OCI-LY7 (cell line): ENCODE data around the gene SHROOM3. TPM values are rescaled to one million over a fixed set of nuclear protein-coding genes. Genes with fewer than 3 reads are reported as not detected.

Experiments
- BruUV-seq: library from RNA; stranded (reverse); fragments of 400-500 nt; replicated peaks from 2 replicates; lab custom pipeline; 2021; lab: Mats Ljungman, UMichigan
- CTCF ChIA-PET: fragments of 300-600 bp; sonication (Branson Sonifier 250); formaldehyde crosslinking; loops from one replicate; lab custom pipeline; 2022; ENCODE audit warnings: antibody characterized with exemption; ENCODE audit not compliant: unreplicated experiment; lab: Charles Lee
- POLR2A ChIA-PET: fragments of 300-600 bp; sonication (Branson Sonifier 250); formaldehyde crosslinking; loops from one replicate; lab custom pipeline; 2022; ENCODE audit warnings: antibody characterized with exemption; lab: Charles Lee
- DNase-seq: peaks from one replicate; pipeline ENCODE4 v3.0.0-alpha.2; 2015; ENCODE audit warnings: low spot score
- H2AFZ ChIP-seq: fragments of 200-600 bp; sonication (generic), shearing (Covaris generic); 2 replicates; pipeline ENCODE4 v1.6.1; 2014; ENCODE audit warnings: mild to moderate bottlenecking, antibody characterized with exemption, low read length, moderate library complexity
- H3K27ac ChIP-seq: fragments of 200-600 bp; sonication (generic); 2 replicates; pipeline ENCODE4 v1.5.1; 2014; ENCODE audit warnings: mixed run types, low read depth, mild to moderate bottlenecking, moderate library complexity, low read length, inconsistent platforms; ENCODE audit not compliant: poor library complexity, severe bottlenecking
- H3K36me3 ChIP-seq: fragments of 200-600 bp; sonication (generic); 2 replicates; pipeline ENCODE4 v1.6.1; 2014; ENCODE audit warnings: mild to moderate bottlenecking, antibody characterized with exemption, low read length, moderate library complexity, mixed read lengths; ENCODE audit not compliant: insufficient read depth
- H3K4me1 ChIP-seq: fragments of 200-600 bp; sonication (generic); 2 replicates; pipeline ENCODE4 v1.5.1; 2014; ENCODE audit warnings: mild to moderate bottlenecking, low read length; ENCODE audit not compliant: insufficient read depth, poor library complexity, severe bottlenecking
- H3K4me2 ChIP-seq: fragments of 200-600 bp; sonication (generic); 2 replicates; pipeline ENCODE4 v1.6.1; 2014; ENCODE audit warnings: mild to moderate bottlenecking, low read length
- H3K4me3 ChIP-seq: fragments of 200-600 bp; sonication (generic); 2 replicates; pipeline ENCODE4 v1.5.1; 2014; ENCODE audit warnings: mild to moderate bottlenecking, low read depth, low read length; ENCODE audit not compliant: poor library complexity, severe bottlenecking
- H3K79me2 ChIP-seq: fragments of 200-600 bp; sonication (generic); 2 replicates; pipeline ENCODE4 v1.6.1; 2016; ENCODE audit warnings: low read depth, mild to moderate bottlenecking, low read length, moderate library complexity, mixed read lengths; ENCODE audit not compliant: insufficient read depth
- H3K9me2 ChIP-seq: fragments of 200-600 bp; sonication (generic); 2 replicates; pipeline ENCODE4 v1.6.1; 2016; ENCODE audit warnings: mild to moderate bottlenecking, low read length, mixed read lengths; ENCODE audit not compliant: insufficient read depth
- H3K9me3 ChIP-seq: fragments of 200-600 bp; sonication (generic); 2 replicates; pipeline ENCODE4 v1.6.1; 2014; ENCODE audit warnings: mild to moderate bottlenecking, mixed run types, low read length, mixed read lengths
- H4K20me1 ChIP-seq: fragments of 200-600 bp; sonication (generic); 2 replicates; pipeline ENCODE4 v1.6.1; 2014; ENCODE audit warnings: mild to moderate bottlenecking, antibody characterized with exemption, low read length, moderate library complexity, mixed read lengths; ENCODE audit not compliant: insufficient read depth
- EZH2phosphoT487 ChIP-seq: fragments of 200-600 bp; sonication (generic); IDR thresholded peaks from 2 replicates; pipeline ENCODE4 v1.6.1; 2018; ENCODE audit warnings: low read depth, borderline replicate concordance, mild to moderate bottlenecking, mixed run types, antibody characterized with exemption, low read length, moderate library complexity, mixed read lengths
- intact Hi-C: fragments of 100-400 bp; cut with micrococcal nuclease; formaldehyde crosslinking; loops from one replicate; pipeline ENCODE4 v1.10.0; 2022; ENCODE audit not compliant: unreplicated experiment
- total RNA-seq, 2 experiments: library from RNA; depleted of rRNA in 1 of 2; stranded (reverse); fragments of >200 nt in 1 of 2; shearing (Covaris generic) in 1 of 2; gene quantifications; 2 replicates each; pipeline ENCODE4 v1.2.3, GENCODE V29; 2014 to 2022
- TF ChIP-seq, protein P1 (sequence below): fragments of 200-600 bp; sonication (generic); conservative IDR thresholded peaks from 2 replicates; pipeline ENCODE4 v1.5.1; 2014; ENCODE audit warnings: mild to moderate bottlenecking, antibody characterized with exemption, low read length, moderate library complexity, mixed read lengths

Gene SHROOM3
- total RNA-seq, 2 experiments from 2014 or later = not detected

DNA sequence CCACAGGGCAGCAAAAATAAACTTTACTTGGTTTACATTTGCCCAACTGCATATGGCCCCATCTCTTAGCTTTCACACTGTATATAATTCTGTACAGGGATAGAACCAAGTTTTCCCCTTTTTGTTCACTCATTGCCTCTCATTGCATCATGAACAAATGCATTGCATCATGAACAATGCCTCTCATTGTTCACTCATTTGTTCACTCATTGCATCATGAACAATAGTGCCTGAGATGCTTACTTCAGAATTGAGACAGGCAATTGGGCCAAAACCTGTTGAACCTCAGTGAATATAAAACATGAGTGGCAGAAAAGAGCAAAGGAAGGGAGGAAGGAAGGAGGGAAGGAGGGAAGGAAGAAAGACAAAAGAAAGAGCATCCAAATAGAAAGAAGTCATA lies 364.7 kb downstream of the SHROOM3 start:
- no peaks in the 10 kb centered on the region for H3K79me2 ChIP-seq
- H3K4me3 ChIP-seq = no peak overlapping the region
- TF ChIP-seq, protein P1, sequence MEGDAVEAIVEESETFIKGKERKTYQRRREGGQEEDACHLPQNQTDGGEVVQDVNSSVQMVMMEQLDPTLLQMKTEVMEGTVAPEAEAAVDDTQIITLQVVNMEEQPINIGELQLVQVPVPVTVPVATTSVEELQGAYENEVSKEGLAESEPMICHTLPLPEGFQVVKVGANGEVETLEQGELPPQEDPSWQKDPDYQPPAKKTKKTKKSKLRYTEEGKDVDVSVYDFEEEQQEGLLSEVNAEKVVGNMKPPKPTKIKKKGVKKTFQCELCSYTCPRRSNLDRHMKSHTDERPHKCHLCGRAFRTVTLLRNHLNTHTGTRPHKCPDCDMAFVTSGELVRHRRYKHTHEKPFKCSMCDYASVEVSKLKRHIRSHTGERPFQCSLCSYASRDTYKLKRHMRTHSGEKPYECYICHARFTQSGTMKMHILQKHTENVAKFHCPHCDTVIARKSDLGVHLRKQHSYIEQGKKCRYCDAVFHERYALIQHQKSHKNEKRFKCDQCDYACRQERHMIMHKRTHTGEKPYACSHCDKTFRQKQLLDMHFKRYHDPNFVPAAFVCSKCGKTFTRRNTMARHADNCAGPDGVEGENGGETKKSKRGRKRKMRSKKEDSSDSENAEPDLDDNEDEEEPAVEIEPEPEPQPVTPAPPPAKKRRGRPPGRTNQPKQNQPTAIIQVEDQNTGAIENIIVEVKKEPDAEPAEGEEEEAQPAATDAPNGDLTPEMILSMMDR = no peak
- no peak for TF ChIP-seq EZH2phosphoT487
- ChIA-PET CTCF (no interaction called here), POLR2A (interaction anchor here (0.5 to 0.8 kb wide), 2 partner anchors 12 to 159 kb away, joined by 3 to 4 read pairs; no protein-coding TSS in a partner anchor)
- no peaks in the 10 kb centered on the region for H3K36me3 ChIP-seq
- H3K4me1 ChIP-seq = no peaks in the 10 kb centered on the region
- H2AFZ ChIP-seq = no peak overlapping the region
- H3K4me2 ChIP-seq = no peak overlapping the region
- no peaks in the 10 kb centered on the region for H4K20me1 ChIP-seq
- no TSS peak for BruUV-seq
- H3K9me3 ChIP-seq = no peaks in the 10 kb centered on the region
- no peak overlapping the region for H3K27ac ChIP-seq
- intact Hi-C loops = no loop called here
- H3K9me2 ChIP-seq = no peaks in the 10 kb centered on the region
- no peak for DNase-seq

DNA sequence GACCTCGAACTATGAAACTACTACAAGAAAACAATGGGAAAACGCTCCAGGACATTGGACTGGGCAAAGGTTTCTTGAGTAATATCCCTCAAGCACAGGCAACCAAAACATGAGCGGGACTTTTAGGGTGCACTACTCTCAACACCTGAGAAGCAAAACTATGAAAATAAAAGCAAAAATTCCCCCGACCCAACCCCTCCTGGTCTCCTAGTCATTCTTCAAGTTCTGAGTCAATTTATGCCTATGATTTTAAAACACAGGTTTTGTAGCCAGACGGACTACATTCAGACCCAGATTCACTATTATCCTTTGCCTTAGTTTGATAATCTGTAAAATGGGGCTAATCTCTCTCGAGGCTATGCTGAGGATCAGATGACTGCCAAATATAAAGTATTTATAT lies 365.9 kb downstream of the SHROOM3 start:
- Histone ChIP-seq H3K4me1 (no peaks in the 10 kb centered on the region), H3K27ac (no peak overlapping the region), H4K20me1 (no peaks in the 10 kb centered on the region), H3K4me2 (no peak overlapping the region), H3K9me2 (no peaks in the 10 kb centered on the region), H3K4me3 (no peak overlapping the region), H3K36me3 (no peaks in the 10 kb centered on the region), H3K9me3 (no peaks in the 10 kb centered on the region), H2AFZ (no peak overlapping the region), H3K79me2 (no peaks in the 10 kb centered on the region)
- POLR2A ChIA-PET = no interaction called here
- no peak for DNase-seq
- TF ChIP-seq, protein P1 = no peak
- no peak for TF ChIP-seq EZH2phosphoT487
- CTCF ChIA-PET = no interaction called here
- no TSS peak for BruUV-seq
- intact Hi-C loops = no loop called here

DNA sequence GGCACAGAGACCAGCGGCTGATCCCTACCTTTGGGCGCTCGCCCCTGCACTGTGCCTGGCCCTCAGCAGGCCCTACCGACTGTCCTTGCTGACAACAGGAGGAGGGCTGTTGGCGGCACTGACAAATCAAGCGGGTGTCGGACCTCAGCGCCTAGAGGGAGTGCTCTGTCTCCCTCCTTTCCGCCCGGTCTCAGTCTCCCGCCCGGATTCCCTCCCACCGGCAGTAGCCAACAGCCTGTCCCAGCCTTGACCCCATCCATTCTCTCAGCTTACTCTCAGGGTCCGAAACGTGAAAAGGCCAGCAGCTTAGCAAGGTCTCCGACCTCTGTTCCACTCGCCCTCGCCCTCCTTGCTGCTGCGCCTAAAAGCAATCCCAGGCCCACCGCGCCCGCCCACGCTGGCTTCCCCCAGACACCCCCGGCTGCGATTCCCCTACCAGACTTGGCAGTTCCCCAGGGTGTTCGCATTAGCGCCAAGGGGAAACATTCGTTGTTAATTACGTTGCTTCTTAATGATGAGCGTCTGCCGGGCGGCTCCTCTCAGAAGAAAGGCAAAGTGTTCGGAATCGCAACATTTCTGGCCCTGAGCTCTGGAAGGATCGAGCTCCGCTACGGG lies 366.7 kb downstream of the SHROOM3 start:
- BruUV-seq = no TSS peak
- H3K4me1 ChIP-seq = no peaks in the 10 kb centered on the region
- no peak overlapping the region for H2AFZ ChIP-seq
- no peak overlapping the region for H3K27ac ChIP-seq
- no peak overlapping the region for H3K4me3 ChIP-seq
- no peaks in the 10 kb centered on the region for H3K36me3 ChIP-seq
- H3K9me2 ChIP-seq = no peaks in the 10 kb centered on the region
- H4K20me1 ChIP-seq = no peaks in the 10 kb centered on the region
- POLR2A ChIA-PET = interaction anchor here (0.7 kb wide), 1 partner anchor 171 kb away, joined by 3 read pairs; no protein-coding TSS in a partner anchor
- TF ChIP-seq EZH2phosphoT487 = no peak
- TF ChIP-seq, protein P1 = no peak
- DNase-seq = no peak
- intact Hi-C loops = no loop called here
- CTCF ChIA-PET = no interaction called here
- H3K79me2 ChIP-seq = no peaks in the 10 kb centered on the region
- no peak overlapping the region for H3K4me2 ChIP-seq
- H3K9me3 ChIP-seq = no peaks in the 10 kb centered on the region
